ENCODE results near the gene PLPPR1.

GRCh38 chr9:101232405-101232977 is 204.0 kb downstream of the PLPPR1 start:
- TF ChIP-seq POLR2AphosphoS5 (IDR thresholded peaks at IDR 0.05): no peak
- no peak for TF ChIP-seq CTCF (IDR thresholded peaks at IDR 0.05; ENCODE audit: poor library complexity, severe bottlenecking)
- TF ChIP-seq, protein P1, sequence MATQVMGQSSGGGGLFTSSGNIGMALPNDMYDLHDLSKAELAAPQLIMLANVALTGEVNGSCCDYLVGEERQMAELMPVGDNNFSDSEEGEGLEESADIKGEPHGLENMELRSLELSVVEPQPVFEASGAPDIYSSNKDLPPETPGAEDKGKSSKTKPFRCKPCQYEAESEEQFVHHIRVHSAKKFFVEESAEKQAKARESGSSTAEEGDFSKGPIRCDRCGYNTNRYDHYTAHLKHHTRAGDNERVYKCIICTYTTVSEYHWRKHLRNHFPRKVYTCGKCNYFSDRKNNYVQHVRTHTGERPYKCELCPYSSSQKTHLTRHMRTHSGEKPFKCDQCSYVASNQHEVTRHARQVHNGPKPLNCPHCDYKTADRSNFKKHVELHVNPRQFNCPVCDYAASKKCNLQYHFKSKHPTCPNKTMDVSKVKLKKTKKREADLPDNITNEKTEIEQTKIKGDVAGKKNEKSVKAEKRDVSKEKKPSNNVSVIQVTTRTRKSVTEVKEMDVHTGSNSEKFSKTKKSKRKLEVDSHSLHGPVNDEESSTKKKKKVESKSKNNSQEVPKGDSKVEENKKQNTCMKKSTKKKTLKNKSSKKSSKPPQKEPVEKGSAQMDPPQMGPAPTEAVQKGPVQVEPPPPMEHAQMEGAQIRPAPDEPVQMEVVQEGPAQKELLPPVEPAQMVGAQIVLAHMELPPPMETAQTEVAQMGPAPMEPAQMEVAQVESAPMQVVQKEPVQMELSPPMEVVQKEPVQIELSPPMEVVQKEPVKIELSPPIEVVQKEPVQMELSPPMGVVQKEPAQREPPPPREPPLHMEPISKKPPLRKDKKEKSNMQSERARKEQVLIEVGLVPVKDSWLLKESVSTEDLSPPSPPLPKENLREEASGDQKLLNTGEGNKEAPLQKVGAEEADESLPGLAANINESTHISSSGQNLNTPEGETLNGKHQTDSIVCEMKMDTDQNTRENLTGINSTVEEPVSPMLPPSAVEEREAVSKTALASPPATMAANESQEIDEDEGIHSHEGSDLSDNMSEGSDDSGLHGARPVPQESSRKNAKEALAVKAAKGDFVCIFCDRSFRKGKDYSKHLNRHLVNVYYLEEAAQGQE (IDR thresholded peaks at IDR 0.05; ENCODE audit: borderline replicate concordance): no peak
- TF ChIP-seq SMC3 (conservative IDR thresholded peaks at IDR 0.05; ENCODE audit: poor library complexity): no peak

Measured in neural cell (in vitro differentiated cells).